HG02852 (cell line): ENCODE results near the gene SPRYD3.

ENCODE experiments used
- ATAC-seq: cut with Tn5 transposase; IDR thresholded peaks from one replicate; pipeline ENCODE4 v1.9.1; 2021; ENCODE audit warnings: mild to moderate bottlenecking, moderate library complexity; ENCODE audit not compliant: unreplicated experiment

The SPRYD3 gene

GRCh38 chr12:53078425-53079225 lies 565 bp downstream of the SPRYD3 start:
- ATAC-seq = no peak

DNA sequence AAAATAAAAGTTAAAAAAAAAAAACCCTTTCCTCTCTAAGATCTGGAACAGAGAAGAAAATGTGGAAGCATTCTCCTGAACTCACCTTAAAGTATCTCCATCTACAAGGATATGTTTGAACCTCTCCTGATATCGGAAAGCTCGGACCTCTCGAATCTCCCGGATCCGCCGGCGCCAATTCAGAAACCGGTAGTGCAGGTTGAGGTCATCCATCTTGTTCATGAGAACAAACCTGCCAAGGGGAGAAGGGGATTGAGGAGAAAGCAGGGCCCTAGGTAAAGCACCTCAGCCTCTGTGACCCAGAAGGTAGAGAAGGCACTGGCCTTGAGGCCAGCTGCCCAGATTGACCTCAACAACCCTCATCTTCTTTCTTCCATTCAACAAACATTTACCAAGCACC lies 2.2 kb downstream of the SPRYD3 start:
- ATAC-seq = no peak

- ATAC-seq = no peak
These were observed 2.7 kb downstream of the SPRYD3 start for GRCh38 chr12:53076461-53076860.

DNA sequence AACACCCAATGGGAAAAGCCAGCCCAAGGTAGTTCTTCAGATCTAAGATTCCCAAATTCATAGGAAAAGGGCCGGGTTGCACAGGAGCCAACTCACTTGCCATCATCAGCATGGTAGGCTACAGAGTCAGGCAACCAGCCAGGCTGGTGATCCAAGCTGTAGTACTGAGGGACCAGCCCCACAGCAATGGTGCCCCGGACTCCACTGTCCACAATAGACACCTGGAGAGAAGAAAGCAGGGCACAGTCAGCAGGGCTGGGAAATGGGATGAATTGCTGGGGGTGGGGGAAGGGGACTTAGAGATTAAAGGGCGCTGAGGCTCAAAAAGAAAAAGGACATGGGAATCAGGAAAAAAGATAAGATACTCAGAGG lies 4.2 kb downstream of the SPRYD3 start:
- no peak for ATAC-seq

DNA sequence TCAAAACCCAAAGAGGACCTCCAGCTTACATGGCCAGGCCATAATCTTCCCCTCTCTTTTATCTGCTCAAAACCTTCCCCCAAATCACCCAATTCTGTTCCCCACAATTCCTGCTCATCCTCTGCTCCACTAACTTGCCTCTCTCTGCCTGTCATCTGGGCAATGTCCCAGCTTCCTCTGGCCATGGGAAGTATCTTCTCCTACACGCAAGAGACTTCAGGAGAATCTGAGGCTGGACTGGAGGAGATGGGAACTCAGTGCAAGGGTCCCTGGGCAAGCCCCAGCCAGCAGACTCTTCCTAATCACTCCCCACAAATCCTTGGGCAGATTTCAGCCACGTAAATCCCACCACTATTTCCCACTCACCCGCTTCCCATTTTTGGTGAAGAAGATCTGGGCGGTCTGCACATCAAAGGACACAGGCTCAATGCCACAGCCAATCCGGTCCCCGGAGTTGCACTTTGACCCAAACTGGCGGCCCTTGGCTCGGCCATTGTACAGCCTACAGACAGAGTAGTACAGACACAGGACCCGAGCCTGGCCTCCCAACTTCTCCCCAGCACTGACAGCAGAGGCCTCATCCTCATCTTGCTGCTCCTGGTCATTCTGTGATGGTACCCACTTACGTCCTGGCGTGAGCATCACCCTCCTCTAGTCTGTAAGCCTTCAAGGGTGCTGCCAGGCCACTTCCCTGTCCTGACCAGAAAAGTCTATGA lies 4.7 kb downstream of the SPRYD3 start:
- no peak for ATAC-seq

GRCh38 chr12:53073881-53074280 lies 5.3 kb downstream of the SPRYD3 start:
- ATAC-seq = no peak

DNA sequence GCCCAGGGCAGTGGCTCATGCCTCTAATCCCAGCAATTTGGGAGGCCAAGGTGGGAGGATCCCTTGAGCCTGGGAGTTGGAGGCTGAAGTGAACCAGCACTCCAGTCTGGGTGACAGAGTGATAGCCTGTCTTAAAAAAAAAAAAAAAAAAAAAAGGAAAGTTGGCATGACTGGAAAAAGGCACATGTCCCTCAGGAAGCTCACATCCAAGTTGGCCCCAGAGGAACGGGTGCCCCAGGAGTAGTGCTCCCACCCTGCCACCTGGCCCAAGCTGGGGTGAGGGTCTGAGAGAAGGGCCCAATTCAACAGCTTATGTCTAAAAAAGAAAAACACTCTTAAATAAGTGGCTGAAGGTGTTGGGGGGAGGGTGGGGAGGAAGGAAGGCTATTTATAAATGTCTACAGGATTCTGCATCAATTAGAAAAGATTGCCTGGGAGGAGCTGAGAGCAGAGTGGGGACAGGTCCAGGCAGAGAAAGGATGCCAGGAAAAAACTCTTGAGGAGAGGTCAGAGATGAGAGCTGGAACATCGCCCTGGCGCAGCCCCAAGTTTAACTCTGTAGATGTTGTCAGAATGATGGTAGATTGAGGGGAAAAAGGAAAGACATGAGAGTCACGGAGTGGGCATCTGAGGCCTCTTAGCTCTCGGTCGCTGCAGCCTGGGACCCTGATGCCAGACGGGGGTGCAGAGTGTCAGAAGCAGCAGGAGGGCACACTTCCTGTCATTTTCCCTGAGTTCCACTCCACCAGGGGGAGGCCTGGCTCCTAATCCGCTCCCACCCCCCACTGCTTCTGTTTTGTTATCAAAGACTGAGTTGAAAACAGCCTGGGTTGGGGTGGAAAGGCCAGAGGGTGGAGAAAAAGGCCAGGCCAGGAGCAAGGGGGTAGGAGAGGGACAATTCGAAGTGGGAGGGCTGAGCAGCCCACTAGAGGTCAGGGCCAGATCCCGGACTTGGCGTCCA lies 7.3 kb downstream of the SPRYD3 start:
- ATAC-seq = no peak

- no peak for ATAC-seq
These were observed 8.2 kb downstream of the SPRYD3 start for GRCh38 chr12:53070877-53071492.

GRCh38 chr12:53069621-53070410 lies 9.4 kb downstream of the SPRYD3 start:
- ATAC-seq = no peak

- ATAC-seq = no peak
These were observed 10.2 kb downstream of the SPRYD3 start for GRCh38 chr12:53068811-53069585.

GRCh38 chr12:53067993-53068770 lies 11.0 kb downstream of the SPRYD3 start:
- no peak for ATAC-seq

GRCh38 chr12:53067074-53067992 lies 11.9 kb downstream of the SPRYD3 start:
- no peak for ATAC-seq

- ATAC-seq = no peak
These were observed 12.9 kb downstream of the SPRYD3 start for GRCh38 chr12:53065975-53066931.

GRCh38 chr12:53065470-53065869 lies 13.7 kb downstream of the SPRYD3 start:
- ATAC-seq = no peak

DNA sequence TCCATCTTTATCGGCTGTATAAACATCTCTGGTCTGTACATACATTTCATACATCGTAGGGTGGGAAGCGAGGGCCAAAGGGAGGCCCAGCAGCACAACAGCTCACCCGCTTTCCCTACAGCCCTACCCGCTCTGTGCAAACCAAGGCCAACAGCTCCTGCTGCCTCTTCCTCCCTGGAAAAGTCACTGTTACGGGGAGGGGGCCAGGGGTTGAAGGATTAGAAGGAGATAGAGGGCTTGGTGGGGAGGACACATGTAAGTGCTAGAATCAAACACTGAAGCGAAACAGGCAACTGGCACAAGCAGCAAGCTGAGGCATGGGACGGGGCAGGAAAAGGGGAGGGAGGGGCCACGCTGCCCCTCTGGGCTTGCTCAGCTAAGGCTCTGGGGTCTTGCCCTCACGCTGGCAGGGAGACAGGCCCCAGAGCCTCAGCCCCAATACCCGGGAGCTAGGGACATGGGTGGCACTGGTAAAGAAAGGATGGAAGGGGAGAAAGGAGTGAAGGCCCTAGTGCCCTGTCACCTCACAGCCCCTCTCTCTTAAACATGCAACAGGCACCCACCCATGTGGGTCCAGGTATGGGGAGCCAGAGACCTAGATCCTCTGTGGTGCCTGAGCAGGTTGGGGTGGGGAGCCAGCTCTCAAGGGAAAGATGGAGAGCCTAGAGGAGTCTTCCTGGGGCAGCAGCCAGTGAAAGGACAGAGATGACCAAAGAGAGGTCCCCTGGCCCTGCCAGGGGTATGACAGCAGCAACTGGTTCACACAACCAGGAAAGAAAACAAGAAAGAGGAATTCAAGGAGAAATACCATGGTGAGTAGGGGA lies 14.4 kb downstream of the SPRYD3 start:
- ATAC-seq = no peak
